IMR-90 (cell line): ENCODE results near the gene TMEM214.

ENCODE experiments used
- CHD1 ChIP-seq: IDR thresholded peaks from 2 replicates; pipeline ENCODE4 v1.6.1; 2012; ENCODE audit warnings: low read depth, low read length, improper control_type of control experiment
- CTCF ChIP-seq: conservative IDR thresholded peaks from 2 replicates; pipeline ENCODE4 v1.5.1; 2012; ENCODE audit warnings: mild to moderate bottlenecking, low read depth, low read length, improper control_type of control experiment
- FOS ChIP-seq: fragments of 150-350 bp; IDR thresholded peaks from 2 replicates; pipeline ENCODE4 v1.6.1; 2016; ENCODE audit warnings: low read depth, low read length
- MAFK ChIP-seq: IDR thresholded peaks from 2 replicates; pipeline ENCODE4 v1.6.1; 2012; ENCODE audit warnings: low read depth, low read length, improper control_type of control experiment
- MXI1 ChIP-seq: IDR thresholded peaks from 2 replicates; pipeline ENCODE4 v1.6.1; 2012; ENCODE audit warnings: low read depth, mild to moderate bottlenecking, low read length, moderate library complexity, borderline replicate concordance
- POLR2A ChIP-seq: IDR thresholded peaks from 2 replicates; pipeline ENCODE4 v1.6.1; 2012; ENCODE audit warnings: mild to moderate bottlenecking, low read depth, low read length
- RAD21 ChIP-seq: IDR thresholded peaks from 2 replicates; pipeline ENCODE4 v1.6.1; 2012; ENCODE audit warnings: low read length, improper control_type of control experiment
- RCOR1 ChIP-seq: IDR thresholded peaks from 2 replicates; pipeline ENCODE4 v1.6.1; 2012; ENCODE audit warnings: mild to moderate bottlenecking, low read length, improper control_type of control experiment; ENCODE audit not compliant: insufficient replicate concordance
- SMC3 ChIP-seq: fragments of 150-350 bp; IDR thresholded peaks from 2 replicates; pipeline ENCODE4 v1.6.1; 2016; ENCODE audit warnings: low read depth, mild to moderate bottlenecking, antibody characterized with exemption, low read length, moderate library complexity
- TF ChIP-seq, protein P1 (sequence below): fragments of 150-350 bp; IDR thresholded peaks from 2 replicates; pipeline ENCODE4 v1.6.1; 2017; ENCODE audit warnings: mild to moderate bottlenecking, antibody characterized with exemption, low read length, low read depth

DNA sequence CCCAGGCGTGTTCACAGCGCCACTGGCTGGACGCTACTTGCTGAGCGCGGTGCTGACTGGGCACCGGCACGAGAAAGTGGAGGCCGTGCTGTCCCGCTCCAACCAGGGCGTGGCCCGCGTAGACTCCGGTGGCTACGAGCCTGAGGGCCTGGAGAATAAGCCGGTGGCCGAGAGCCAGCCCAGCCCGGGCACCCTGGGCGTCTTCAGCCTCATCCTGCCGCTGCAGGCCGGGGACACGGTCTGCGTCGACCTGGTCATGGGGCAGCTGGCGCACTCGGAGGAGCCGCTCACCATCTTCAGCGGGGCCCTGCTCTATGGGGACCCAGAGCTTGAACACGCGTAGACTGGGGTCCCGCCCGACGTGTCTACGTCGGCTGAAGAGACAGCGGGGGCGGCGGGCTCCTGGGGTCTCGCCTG is 52.9 kb downstream of the TMEM214 start:
- TF ChIP-seq CHD1 (no peak), CTCF (peak; percentile 40), SMC3 (peak; percentile 23; the same call in 1 of the 2 replicates), POLR2A (no peak), MXI1 (no peak), MAFK (no peak), RAD21 (peak; percentile 46; the same call in 1 of the 2 replicates), FOS (no peak), RCOR1 (no peak)
- TF ChIP-seq, protein P1, sequence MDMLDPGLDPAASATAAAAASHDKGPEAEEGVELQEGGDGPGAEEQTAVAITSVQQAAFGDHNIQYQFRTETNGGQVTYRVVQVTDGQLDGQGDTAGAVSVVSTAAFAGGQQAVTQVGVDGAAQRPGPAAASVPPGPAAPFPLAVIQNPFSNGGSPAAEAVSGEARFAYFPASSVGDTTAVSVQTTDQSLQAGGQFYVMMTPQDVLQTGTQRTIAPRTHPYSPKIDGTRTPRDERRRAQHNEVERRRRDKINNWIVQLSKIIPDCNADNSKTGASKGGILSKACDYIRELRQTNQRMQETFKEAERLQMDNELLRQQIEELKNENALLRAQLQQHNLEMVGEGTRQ, result no peak
